HG03095 (cell line): ENCODE measurements around the gene RAE1.

ENCODE experiments used
- ATAC-seq: cut with Tn5 transposase; IDR thresholded peaks from one replicate; pipeline ENCODE4 v1.9.1; 2021; ENCODE audit warnings: moderate library complexity; ENCODE audit not compliant: unreplicated experiment

The RAE1 gene

GRCh38 chr20:57398901-57399535 is 48.0 kb downstream of the RAE1 start:
- no peak for ATAC-seq

GRCh38 chr20:57399587-57400155 is 48.6 kb downstream of the RAE1 start:
- ATAC-seq = peak; percentile 38

GRCh38 chr20:57400231-57400701 is 49.2 kb downstream of the RAE1 start:
- ATAC-seq = no peak

- ATAC-seq = no peak
These were observed 49.9 kb downstream of the RAE1 start for GRCh38 chr20:57400821-57401564.

- ATAC-seq = no peak
These were observed 50.5 kb downstream of the RAE1 start for GRCh38 chr20:57401565-57401918.

- ATAC-seq = no peak
These were observed 51.4 kb downstream of the RAE1 start for GRCh38 chr20:57402206-57403125.

- no peak for ATAC-seq
These were observed 52.2 kb downstream of the RAE1 start for GRCh38 chr20:57403216-57403615.

GRCh38 chr20:57404006-57404405 is 53.0 kb downstream of the RAE1 start:
- ATAC-seq = no peak

- no peak for ATAC-seq
These were observed 53.5 kb downstream of the RAE1 start for GRCh38 chr20:57404419-57405072.

GRCh38 chr20:57405236-57406016 is 54.4 kb downstream of the RAE1 start:
- ATAC-seq = no peak

- ATAC-seq = no peak
These were observed 56.5 kb downstream of the RAE1 start for GRCh38 chr20:57407541-57407956.

- no peak for ATAC-seq
These were observed 57.1 kb downstream of the RAE1 start for GRCh38 chr20:57408131-57408530.

- ATAC-seq = no peak
These were observed 57.6 kb downstream of the RAE1 start for GRCh38 chr20:57408536-57409233.

- no peak for ATAC-seq
These were observed 58.2 kb downstream of the RAE1 start for GRCh38 chr20:57409316-57409671.

- ATAC-seq = no peak
These were observed 58.8 kb downstream of the RAE1 start for GRCh38 chr20:57409672-57410397.

GRCh38 chr20:57410398-57410920 is 59.4 kb downstream of the RAE1 start:
- ATAC-seq = no peak

- ATAC-seq = no peak
These were observed 59.9 kb downstream of the RAE1 start for GRCh38 chr20:57410924-57411323.
